B cell (primary cell): Measurements from ENCODE around the gene RGPD6.
"Not testable (repeated sequence)": the region's sequence is repeated elsewhere in the genome, so short reads cannot be mapped to it uniquely, and the experiment has no call there.

ENCODE experiments used
- CTCF ChIP-seq: fragments of 200-600 bp; IDR thresholded peaks from one replicate; pipeline ENCODE4 v1.8.0; 2022; ENCODE audit warnings: antibody characterized with exemption, mild to moderate bottlenecking
- EZH2 ChIP-seq: IDR thresholded peaks from 2 replicates; pipeline ENCODE4 v1.6.1; 2012; ENCODE audit warnings: borderline replicate concordance, low read depth, mild to moderate bottlenecking, moderate library complexity, low read length; ENCODE audit not compliant: insufficient read depth, poor library complexity, severe bottlenecking

GRCh38 chr2:110465312-110465711 lies 111.7 kb downstream of the RGPD6 start:
- TF ChIP-seq EZH2, CTCF: not testable (repeated sequence)
